Choroid plexus epithelial cell (primary cell): ENCODE results near the gene PPP6R3.
"Not testable (repeated sequence)": the region's sequence is repeated elsewhere in the genome, so short reads cannot be mapped to it uniquely, and the experiment has no call there.

Experiments used
- DNase-seq: peaks from one replicate; pipeline ENCODE4 v3.0.0-alpha.2; 2010; ENCODE audit warnings: low read depth
- H3K4me3 ChIP-seq: 2 replicates; pipeline ENCODE4 v1.5.1; 2011; ENCODE audit warnings: low read depth, mild to moderate bottlenecking, control low read depth, low read length, moderate library complexity
- CTCF ChIP-seq: conservative IDR thresholded peaks from 2 replicates; pipeline ENCODE4 v1.5.1; 2011; ENCODE audit warnings: low read depth, mild to moderate bottlenecking, control low read depth, inconsistent platforms, low read length, moderate library complexity

The PPP6R3 gene

GRCh38 chr11:68429661-68430060 lies 30.9 kb upstream of the PPP6R3 start:
- no peak for DNase-seq
- no peak overlapping the region for H3K4me3 ChIP-seq
- no peak for TF ChIP-seq CTCF

DNA sequence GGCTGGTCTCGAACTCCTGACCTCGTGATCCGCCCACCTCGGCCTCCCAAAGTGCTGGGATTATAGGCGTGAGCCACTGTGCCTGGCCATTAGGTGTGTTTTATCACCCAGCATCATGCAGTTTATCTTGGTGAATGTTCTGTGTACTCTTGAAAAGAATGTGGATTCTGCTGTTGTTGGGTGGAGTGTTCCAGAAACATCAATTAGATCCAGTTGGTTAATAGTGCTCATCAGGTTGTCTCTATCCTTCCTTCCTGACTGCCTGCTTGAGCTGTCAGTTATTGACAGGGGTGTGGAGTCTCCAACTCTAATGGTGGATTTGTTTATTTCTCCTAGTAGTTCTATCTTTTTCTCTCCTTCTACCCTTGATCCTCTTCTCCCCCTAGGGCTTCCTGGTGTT lies 30.2 kb upstream of the PPP6R3 start:
- no peak for TF ChIP-seq CTCF
- H3K4me3 ChIP-seq = no peak overlapping the region
- no peak for DNase-seq

DNA sequence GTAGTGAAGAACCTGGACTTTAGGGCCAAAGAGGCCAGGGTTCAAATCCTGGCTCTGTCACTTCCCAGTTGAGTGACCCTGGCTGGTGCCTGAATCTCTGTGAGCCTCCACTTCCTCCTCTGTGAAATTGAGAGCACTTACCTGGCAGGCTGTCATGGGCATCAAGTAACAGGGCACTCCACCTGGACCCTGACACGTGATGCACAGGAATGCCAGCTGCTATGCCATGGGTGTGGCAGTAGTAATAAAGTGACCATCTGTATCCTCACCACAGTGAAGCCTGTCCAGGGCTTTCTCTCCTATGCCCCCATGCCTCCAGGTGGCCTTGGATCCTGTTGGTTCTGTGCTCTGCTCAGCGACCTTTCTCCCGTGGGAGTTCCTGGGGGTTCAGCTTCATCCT lies 29.8 kb upstream of the PPP6R3 start:
- DNase-seq = no peak
- TF ChIP-seq CTCF = no peak
- H3K4me3 ChIP-seq = no peak overlapping the region

DNA sequence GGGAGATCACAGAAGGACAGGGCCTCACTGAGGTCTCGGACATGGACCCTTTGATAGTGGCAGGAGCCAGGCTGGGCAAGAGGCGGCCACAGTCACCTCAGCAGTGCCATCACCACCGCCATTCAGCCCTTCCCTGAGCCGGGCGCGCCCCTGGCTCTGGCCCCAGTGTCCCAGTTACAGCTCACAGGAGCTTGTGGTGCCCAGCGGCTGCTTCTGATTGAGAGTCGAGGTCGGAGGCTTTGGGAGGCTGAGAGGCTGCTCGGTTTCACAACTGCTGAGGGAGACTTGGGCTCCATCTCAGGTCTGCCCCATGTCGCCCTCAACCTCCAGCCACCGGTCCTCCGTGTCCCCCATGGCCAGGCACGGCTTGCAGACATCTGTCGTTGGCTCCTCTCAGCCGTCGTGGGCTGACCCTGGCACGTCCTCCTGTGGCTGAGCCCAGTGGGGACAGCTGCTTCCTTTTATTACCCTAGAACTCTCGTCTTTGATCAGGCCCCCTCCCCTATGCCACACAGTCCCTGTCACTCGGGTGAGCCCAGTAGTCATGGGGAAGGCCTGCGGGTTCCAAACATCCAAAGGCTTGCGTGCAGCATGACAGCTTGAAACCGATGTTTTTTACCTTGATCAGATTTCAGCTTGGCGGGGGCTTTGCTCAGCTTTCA lies 28.4 kb upstream of the PPP6R3 start:
- no peak for DNase-seq
- no peak overlapping the region for H3K4me3 ChIP-seq
- no peak for TF ChIP-seq CTCF

- TF ChIP-seq CTCF = no peak
- H3K4me3 ChIP-seq = no peak overlapping the region
- no peak for DNase-seq
These were observed 27.7 kb upstream of the PPP6R3 start for GRCh38 chr11:68432874-68433273.

- no peak overlapping the region for H3K4me3 ChIP-seq
- DNase-seq = no peak
- TF ChIP-seq CTCF = no peak
These were observed 27.0 kb upstream of the PPP6R3 start for GRCh38 chr11:68433541-68433940.

GRCh38 chr11:68434159-68434558 lies 26.4 kb upstream of the PPP6R3 start:
- H3K4me3 ChIP-seq, DNase-seq: not testable (repeated sequence)
